Upper lobe of left lung (tissue), 4 donors: ENCODE measurements around the gene DLG2.

Experiments used
- EP300 ChIP-seq, 4 donors: sonication (generic); formaldehyde crosslinking; IDR thresholded peaks; one replicate each; pipeline ENCODE4 v1.5.1; 2017; ENCODE audit warnings: antibody characterized with exemption in 4 of 4, control low read depth in 2 of 4
- POLR2A ChIP-seq, 4 donors: fragments of 450-650 bp; IDR thresholded peaks; one replicate each; pipeline ENCODE4 v1.5.1; 2016 to 2017; ENCODE audit warnings: antibody characterized with exemption in 4 of 4, mild to moderate bottlenecking in 2 of 4
- POLR2AphosphoS5 ChIP-seq, 2 donors: sonication (generic); formaldehyde crosslinking; IDR thresholded peaks; one replicate each; pipeline ENCODE4 v1.5.1; 2017; ENCODE audit warnings: antibody characterized with exemption in 2 of 2
- TF ChIP-seq, protein P1 (sequence below), 6 experiments: fragments of 450-650 bp in 4 of 6; fragments of 200-600 bp in 2 of 6; sonication (generic) in 2 of 6; IDR thresholded peaks; one replicate each; pipeline ENCODE4 v1.5.1; 2016 to 2019; ENCODE audit warnings: antibody characterized with exemption in 6 of 6

DNA sequence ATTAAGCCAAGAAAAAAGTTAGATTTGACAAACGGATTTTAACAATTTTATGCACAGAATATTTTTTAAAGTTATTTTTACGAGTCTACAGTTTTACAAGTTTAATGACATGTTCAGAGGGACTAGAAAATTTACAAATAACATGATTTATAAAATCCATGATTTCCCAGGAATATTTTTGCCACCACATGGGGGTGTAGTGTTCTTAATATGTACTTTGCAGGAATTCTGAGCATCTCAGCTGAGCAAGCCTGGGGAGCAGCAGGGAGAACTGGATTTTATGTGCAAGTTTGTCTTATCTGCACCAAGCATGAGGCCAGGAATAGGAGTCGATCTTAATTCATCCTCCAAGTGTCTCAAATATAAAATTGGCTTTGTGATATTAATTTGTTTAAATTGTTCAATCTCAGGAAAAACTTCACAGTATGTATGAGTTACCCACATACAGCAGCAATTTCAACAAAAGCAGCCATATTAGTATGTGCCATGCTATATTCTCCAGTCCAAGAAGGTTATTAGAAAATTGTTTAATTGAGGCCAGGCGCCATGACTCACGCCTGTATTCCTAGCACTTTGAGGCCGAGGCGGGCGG is 826.3 kb downstream of the DLG2 start:
- TF ChIP-seq, protein P1, sequence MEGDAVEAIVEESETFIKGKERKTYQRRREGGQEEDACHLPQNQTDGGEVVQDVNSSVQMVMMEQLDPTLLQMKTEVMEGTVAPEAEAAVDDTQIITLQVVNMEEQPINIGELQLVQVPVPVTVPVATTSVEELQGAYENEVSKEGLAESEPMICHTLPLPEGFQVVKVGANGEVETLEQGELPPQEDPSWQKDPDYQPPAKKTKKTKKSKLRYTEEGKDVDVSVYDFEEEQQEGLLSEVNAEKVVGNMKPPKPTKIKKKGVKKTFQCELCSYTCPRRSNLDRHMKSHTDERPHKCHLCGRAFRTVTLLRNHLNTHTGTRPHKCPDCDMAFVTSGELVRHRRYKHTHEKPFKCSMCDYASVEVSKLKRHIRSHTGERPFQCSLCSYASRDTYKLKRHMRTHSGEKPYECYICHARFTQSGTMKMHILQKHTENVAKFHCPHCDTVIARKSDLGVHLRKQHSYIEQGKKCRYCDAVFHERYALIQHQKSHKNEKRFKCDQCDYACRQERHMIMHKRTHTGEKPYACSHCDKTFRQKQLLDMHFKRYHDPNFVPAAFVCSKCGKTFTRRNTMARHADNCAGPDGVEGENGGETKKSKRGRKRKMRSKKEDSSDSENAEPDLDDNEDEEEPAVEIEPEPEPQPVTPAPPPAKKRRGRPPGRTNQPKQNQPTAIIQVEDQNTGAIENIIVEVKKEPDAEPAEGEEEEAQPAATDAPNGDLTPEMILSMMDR (IDR thresholded peaks at IDR 0.05): no peak
- TF ChIP-seq POLR2AphosphoS5 (IDR thresholded peaks at IDR 0.05) (no peak), POLR2A (IDR thresholded peaks at IDR 0.05) (no peak), EP300 (IDR thresholded peaks at IDR 0.05) (no peak)
